GM19035 (cell line): ENCODE data around the gene TRAP1.

ENCODE experiments used
- ATAC-seq: cut with Tn5 transposase; IDR thresholded peaks from one replicate; pipeline ENCODE4 v1.9.1; 2021; ENCODE audit not compliant: unreplicated experiment

TRAP1 gene

GRCh38 chr16:3717235-3718018, at the start of gene TRAP1:
Gene TRAP1, minus strand, starts transcription at chr16:3717524. Its CDS starts 16 bp downstream, at chr16:3717508.
- peak; percentile 84 for ATAC-seq

GRCh38 chr16:3766177-3766576, 48.9 kb upstream of the TRAP1 start:
- no peak for ATAC-seq

DNA sequence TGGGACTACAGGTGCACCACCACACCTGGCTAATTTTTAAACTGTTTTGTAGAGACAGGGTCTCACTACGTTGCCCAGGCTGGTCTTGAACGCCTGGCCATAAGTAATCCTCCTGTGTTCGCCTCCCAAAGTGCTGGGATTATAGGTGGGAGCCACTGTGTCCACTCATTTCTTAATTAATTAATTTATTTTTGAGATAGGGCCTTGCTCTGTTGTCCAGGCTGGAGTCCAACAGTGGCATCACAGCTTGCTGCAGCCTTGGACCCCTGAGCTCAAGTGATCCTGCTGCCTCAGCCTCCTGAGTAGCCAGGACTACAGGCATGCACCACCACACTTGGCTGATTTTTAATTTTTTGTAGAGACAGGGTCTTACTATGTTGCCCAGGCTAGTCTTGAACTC, 47.1 kb upstream of the TRAP1 start:
- no peak for ATAC-seq

GRCh38 chr16:3762107-3762750, 44.9 kb upstream of the TRAP1 start:
- no peak for ATAC-seq

GRCh38 chr16:3761375-3762106, 44.2 kb upstream of the TRAP1 start:
- no peak for ATAC-seq

DNA sequence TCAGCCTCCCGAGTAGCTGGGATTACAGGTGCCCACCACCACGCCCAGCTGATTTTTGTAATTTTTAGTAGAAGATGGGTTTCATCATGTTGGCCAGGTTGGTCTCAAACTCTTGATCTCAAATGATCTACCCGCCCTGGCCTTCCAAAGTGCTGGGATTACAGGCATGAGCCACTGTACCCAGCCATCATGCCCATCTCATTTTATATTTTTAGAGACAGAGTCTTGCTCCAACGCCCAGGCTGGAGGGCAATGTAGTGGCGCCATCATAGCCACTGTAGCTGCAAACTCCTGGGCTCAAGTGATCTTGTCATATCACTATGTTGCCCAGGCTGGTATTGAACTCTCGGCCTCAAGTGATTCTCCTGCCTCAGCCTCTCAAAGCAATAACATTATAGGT, 43.2 kb upstream of the TRAP1 start:
- no peak for ATAC-seq

GRCh38 chr16:3759736-3760135, 42.4 kb upstream of the TRAP1 start:
- ATAC-seq = no peak

DNA sequence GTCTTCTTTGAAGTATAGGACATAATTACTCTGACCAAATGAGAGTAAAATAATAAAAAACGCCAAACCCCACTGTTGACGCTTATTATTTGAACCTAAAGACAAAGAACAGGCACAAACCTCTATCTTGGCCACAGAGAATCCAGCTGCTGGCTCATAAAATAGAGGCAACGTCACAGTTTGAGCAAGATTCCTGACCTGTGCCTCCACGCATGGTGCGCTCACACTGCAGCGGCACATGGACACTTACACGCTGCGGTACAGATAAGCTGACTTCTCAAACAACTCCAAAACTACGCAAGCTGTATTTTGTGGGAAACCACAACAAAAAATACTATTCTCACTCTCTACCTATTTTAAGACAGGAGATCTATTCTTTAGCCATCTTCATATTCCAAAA, 38.8 kb upstream of the TRAP1 start:
- ATAC-seq = no peak

DNA sequence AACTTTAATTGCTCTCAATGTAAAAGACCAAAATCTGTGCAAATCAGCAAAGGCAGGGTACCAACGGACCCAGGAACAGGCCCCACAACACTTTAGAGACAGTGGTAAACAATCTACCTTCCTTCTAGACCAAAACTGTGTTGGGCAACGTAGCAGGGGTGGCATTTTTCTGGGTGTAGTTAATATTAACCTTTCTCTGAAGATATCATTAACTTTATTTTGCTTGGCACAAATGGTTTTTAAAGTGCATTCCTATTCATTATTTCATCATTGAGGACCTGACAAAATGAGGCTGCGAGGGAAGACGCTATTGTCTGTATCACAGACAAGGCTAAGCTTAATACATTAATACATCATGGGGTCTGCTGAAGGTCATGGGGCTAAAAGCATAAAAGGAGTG, 37.9 kb upstream of the TRAP1 start:
- no peak for ATAC-seq

GRCh38 chr16:3754772-3755171, 37.4 kb upstream of the TRAP1 start:
- ATAC-seq = no peak

- ATAC-seq = no peak
Measured at GRCh38 chr16:3754081-3754703, 36.9 kb upstream of the TRAP1 start.

- ATAC-seq = no peak
Measured at GRCh38 chr16:3752984-3753383, 35.7 kb upstream of the TRAP1 start.

DNA sequence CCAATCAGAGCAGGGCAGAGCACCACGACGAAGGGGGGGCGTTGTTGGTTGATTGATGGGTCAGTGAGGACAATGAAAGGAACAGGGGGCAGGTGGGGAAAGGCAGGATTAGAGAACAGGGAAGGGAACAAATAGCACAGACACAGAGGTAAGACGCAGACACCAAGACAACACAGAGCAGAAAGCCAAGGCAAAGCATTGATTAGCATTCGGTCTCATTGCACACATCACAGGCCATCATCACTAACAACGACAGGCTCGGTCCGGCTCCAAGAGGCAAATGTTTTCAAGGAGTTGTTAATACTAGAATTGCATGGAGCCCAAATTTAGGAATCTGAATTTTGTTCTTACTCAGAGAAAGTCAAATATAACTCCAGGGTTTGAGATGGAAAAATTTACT, 34.6 kb upstream of the TRAP1 start:
- no peak for ATAC-seq

DNA sequence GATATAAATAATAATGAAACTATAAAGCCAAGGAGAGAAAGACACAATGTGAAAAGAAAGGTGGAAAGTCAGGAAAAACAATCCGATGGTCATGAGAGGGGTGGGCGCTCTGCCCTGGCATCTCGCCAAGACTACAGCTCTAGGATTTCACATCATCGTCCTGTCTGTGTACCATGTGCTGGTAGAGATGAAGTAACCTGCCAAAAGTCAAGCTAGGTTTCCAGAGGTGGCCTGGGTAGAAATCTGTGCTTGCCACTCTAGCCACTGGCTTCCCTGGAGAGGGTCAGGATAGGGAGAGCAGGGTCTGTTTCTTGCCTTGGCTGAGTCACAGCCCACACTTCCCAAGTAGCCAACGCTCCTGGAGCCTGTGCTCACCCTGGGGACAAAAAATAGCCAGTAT, 31.0 kb upstream of the TRAP1 start:
- no peak for ATAC-seq

- ATAC-seq = no peak
Measured at GRCh38 chr16:3745751-3746355, 28.5 kb upstream of the TRAP1 start.

- no peak for ATAC-seq
Measured at GRCh38 chr16:3744018-3744417, 26.7 kb upstream of the TRAP1 start.

DNA sequence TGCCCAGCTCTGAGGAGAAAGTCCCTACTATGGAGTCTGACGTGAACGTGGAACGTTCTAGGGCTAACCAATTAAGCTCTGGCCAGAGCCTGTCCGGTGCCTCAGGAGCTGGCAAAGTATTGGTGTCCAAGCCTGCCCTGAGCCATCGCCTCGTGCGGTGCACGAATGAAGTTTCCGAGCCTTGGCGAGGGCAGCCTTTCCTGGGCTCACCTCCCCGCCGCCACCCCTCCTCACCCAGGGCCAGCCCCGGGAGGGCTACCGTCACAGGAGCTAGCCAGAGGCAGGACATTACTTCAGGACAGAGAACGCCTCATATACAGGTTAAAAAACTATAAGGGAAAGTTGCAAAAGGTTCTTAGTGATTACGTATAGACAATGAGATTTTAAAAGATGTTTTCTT, 23.6 kb upstream of the TRAP1 start:
- ATAC-seq = no peak

- no peak for ATAC-seq
Measured at GRCh38 chr16:3740186-3740585, 22.9 kb upstream of the TRAP1 start.

DNA sequence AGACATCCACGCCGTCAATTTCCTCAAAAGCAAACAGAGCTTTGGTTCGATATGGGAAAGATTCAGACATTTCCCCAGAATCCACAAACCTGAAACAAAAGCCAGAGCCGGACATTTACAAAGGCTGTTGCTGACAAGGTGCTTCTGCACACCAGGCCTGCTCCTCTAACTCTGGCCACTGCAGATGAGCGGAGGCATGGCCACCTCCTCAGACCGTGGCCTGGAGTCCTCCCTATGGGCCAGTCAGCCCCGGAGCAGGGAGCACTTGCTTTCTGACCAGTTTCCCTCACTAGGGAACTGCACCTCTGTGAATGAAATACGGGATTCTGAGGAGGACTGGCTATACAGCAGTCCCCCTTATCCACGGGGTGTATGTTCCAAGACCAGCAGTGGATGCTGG, 22.3 kb upstream of the TRAP1 start:
- ATAC-seq = no peak

- no peak for ATAC-seq
Measured at GRCh38 chr16:3738541-3738940, 21.2 kb upstream of the TRAP1 start.

GRCh38 chr16:3738128-3738527, 20.8 kb upstream of the TRAP1 start:
- ATAC-seq = no peak
